HL-60/S4 (cell line): Measurements from ENCODE around the gene MAP3K12.

Source experiments
- in situ Hi-C: fragments of 300-500 bp; cut with MboI; formaldehyde crosslinking; loops from 2 replicates; pipeline ENCODE4 v1.14.3; 2022; ENCODE audit warnings: low sequenced_read_pairs

MAP3K12 gene

DNA sequence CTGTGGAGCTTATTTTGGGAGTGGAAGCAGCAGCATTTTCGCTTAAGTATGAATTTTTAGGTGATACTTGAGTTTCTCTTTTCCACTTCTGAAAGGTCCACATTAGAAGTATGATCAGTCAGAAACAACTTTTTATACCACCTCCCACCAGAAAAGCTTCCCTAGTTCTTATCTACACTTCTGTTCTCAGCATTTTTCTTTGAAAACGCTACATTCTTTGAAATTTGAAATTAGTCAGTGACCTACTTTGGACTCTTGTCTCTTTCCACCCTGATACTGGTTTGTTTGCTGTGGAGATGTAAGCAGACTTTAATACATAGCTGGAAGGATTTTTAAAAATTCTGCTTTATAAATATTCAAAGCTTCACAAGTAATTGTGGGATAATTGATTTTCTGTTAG, 25.2 kb downstream of the MAP3K12 start:
- in situ Hi-C loops, result no loop called here

- in situ Hi-C loops, result no loop called here
Observed at GRCh38 chr12:53472056-53472582, 27.1 kb downstream of the MAP3K12 start.

GRCh38 chr12:53468282-53468681, 31.0 kb downstream of the MAP3K12 start:
- in situ Hi-C loops, result loop anchor here (10.0 kb wide), 1 partner anchor 443 kb away; no protein-coding TSS in a partner anchor

- in situ Hi-C loops, result loop anchor here (10.0 kb wide), 1 partner anchor 443 kb away; no protein-coding TSS in a partner anchor
Observed at GRCh38 chr12:53467880-53468279, 31.4 kb downstream of the MAP3K12 start.

DNA sequence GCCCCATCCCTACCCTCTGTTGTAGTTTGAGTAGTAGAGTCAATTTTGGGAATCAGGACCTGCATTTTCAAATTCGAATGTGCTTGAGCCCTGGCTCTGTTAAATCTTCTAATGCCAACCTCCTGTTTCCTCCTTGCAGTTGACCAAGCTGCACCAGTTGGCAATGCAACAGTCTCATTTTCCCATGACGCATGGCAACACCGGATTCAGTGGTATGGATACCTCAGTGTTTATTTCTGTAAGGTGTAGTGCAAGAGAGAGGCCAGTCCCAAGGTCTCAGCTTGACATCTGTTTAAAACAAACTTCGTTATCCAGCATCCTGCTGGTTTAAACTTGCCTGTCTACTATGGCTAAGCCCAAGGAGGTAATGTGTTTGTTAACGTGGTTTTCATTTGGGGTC, 32.2 kb downstream of the MAP3K12 start:
- in situ Hi-C loops, result loop anchor here (10.0 kb wide), 1 partner anchor 442 kb away; no protein-coding TSS in a partner anchor

GRCh38 chr12:53466640-53467039, 32.6 kb downstream of the MAP3K12 start:
- in situ Hi-C loops, result loop anchor here (10.0 kb wide), 1 partner anchor 442 kb away; no protein-coding TSS in a partner anchor

DNA sequence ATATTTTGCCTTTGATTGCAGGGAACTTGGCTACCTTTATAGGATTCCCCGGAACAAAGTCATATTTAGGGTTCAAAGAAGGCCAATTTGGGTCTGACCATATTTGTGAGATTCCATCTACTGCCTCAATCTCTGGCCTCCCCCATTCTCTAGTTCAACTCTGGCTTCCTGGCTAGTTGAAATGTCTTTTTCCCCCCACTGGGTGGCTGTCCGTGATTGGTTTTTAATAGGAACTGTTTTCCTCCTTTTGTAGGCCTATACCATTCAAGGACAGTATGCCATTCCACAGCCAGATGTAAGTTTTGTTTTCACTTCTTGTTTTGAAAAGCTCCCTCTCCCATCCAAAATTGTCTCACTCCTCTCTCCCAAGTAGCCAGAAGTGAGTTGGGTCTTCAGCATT, 33.6 kb downstream of the MAP3K12 start:
- in situ Hi-C loops, result loop anchor here (10.0 kb wide), 1 partner anchor 441 kb away; no protein-coding TSS in a partner anchor

DNA sequence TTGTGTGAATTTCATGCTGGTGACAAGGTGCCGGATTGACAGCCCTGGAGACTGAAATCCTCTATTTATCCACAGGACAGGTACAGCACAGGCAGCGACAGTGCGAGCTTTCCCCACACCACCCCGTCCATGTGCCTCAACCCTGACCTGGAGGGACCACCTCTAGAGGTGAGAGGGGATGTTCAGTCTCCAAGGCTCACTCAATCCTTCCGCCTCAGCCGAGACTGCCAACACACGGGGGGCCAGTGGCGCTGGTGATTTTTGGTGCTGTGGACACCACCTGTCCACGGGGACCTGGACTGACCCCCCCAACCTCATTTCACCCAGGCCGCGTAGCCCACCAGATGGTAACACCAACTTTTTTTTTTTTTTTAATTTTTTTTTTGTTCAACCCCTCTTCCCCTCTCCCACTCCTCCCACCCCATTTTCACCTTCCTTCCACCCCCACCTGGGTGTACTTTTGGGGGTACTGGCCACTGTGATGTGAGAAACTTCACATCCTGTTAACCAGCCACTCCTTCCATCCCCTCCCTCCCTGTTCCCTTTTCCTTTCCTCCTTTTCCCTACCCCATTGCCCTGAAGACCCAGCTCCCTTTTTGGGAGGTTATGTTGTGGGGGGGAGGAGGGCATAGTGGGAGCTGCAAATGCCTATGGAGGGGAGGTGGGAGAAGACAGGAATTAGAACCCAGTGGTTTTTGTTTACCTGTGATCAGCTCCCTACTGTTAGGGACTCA, 34.4 kb downstream of the MAP3K12 start:
- in situ Hi-C loops, result loop anchor here (10.0 kb wide), 1 partner anchor 440 kb away; no protein-coding TSS in a partner anchor

GRCh38 chr12:53463802-53464560, 35.3 kb downstream of the MAP3K12 start:
- in situ Hi-C loops, result loop anchor here (10.0 kb wide), 1 partner anchor 439 kb away; no protein-coding TSS in a partner anchor

DNA sequence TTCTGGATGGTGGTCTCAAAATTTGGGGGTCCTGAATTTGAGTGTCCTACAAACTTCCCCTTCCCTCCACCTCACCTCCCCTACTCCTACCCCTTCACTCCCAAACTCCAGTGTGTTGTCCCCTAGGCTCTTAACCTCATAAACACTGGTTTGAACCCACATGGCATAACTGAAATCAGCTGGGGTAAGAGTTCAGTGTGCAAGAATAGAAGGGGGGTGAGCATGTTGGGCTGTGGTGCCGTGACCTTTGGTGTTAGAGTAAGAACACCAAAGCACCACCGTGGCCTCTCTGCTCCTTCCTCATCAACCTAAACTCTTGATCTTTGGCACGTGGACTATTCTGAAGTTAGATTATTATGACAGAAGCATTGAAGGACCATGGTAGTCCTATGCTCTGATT, 36.3 kb downstream of the MAP3K12 start:
- in situ Hi-C loops, result loop anchor here (10.0 kb wide), 1 partner anchor 438 kb away; no protein-coding TSS in a partner anchor

DNA sequence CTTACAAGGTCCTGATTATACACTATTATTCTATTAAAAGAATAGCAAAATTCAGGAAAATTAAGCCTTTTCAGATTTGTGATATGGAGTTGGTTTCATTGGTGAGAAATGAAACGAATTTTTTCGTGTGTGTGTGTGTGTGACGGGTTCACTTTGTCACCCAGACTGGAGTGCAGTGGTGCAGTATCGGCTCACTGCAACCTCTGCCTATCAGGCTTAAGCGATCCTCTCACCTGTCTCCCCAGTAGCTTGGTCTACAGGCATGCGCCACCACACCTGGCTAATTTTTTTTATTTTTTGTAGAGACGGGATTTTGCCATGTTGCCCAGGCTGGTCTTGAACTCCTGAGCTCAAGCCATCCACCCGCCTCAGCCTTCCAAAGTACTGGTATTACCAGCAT, 37.7 kb downstream of the MAP3K12 start:
- in situ Hi-C loops, result loop anchor here (10.0 kb wide), 1 partner anchor 437 kb away; no protein-coding TSS in a partner anchor

DNA sequence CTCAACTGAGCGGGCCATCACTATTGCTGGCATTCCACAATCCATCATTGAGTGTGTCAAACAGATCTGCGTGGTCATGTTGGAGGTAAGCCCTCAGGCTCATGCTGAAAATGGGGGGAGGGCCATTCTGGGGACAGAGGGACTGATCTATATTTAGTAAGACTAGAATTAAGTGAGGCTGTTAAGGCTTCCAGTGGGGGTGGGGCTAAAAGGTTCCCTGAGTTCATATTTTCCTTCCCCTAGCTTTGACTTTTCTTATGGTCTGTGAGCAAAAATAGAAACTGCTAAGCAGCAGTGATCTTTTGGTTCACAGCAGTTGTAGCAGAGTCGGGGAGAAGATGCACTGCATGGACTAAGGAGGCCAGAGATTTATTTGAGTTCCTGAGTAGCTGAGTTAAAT, 38.2 kb downstream of the MAP3K12 start:
- in situ Hi-C loops, result loop anchor here (10.0 kb wide), 1 partner anchor 436 kb away; no protein-coding TSS in a partner anchor

GRCh38 chr12:53459097-53459496, 40.2 kb downstream of the MAP3K12 start:
- in situ Hi-C loops, result no loop called here

- in situ Hi-C loops, result no loop called here
Observed at GRCh38 chr12:53456654-53457366, 42.4 kb downstream of the MAP3K12 start.

- in situ Hi-C loops, result no loop called here
Observed at GRCh38 chr12:53454707-53455106, 44.6 kb downstream of the MAP3K12 start.

GRCh38 chr12:53453953-53454640, 45.2 kb downstream of the MAP3K12 start:
- in situ Hi-C loops, result no loop called here

DNA sequence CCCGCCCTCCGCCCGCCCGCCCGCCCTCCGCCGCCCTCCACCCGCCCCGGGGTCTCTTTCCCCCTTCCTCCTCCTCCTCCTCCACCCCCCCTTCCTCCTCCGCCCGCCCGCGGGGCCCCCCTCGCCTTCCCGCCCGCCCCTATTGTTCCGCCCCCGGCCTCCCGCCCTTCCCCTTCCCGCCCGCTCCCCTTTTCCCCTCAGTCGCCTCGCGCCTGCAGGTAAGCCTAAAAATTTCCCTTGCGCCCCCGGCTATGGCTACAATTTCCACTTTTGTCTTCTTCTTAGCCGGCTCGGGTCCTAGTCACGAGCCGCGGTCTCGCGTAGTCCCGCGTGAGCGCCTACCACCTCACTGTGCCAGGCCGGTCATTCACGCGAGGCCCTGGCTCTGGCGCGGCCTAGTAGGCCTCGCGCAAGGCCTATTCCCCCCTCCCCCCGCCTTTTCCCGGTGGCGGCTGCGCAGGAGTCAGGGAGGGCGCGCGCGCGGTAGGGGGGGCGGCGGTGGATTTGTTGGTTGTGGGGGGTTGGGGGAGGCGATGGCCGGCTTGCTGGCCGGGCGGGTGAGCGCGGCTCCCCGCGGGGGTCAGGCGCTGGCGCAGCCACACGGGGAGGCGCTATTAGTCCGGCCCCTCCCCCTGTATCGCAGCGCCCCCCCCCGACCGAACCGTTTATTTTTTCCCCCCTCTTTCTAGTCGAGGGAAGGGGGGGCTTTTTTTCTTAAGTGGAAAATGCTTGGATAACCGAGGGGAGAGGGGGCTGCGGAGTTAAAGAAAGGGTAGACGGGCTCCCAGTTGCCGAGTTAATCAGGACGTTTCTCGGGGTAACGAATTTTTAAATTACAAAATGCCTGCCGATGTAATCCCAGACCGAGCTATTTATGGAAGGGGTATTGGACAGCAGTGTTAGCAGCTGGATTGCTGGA, 46.8 kb downstream of the MAP3K12 start:
- in situ Hi-C loops, result no loop called here

- in situ Hi-C loops, result no loop called here
Observed at GRCh38 chr12:53451661-53452158, 47.5 kb downstream of the MAP3K12 start, which contains the start of gene PCBP2. Gene PCBP2, plus strand, starts transcription at chr12:53452102. Its CDS starts 2,699 bp downstream, at chr12:53454801.

GRCh38 chr12:53450936-53451335, 48.3 kb downstream of the MAP3K12 start:
- in situ Hi-C loops, result no loop called here
